Vagina (tissue), 2 donors: ENCODE results near the gene H3-3A. TPM values are rescaled to one million over a fixed set of nuclear protein-coding genes. Genes with fewer than 3 reads are reported as not detected.

ENCODE experiments used
- DNase-seq, 2 donors: peaks; one replicate each; pipeline ENCODE4 v3.0.0-alpha.2; 2017; ENCODE audit errors: extremely low spot score in 2 of 2
- H3K27ac ChIP-seq: fragments of 200-600 bp; sonication (generic); one replicate; pipeline ENCODE4 v1.5.1; 2019
- H3K27me3 ChIP-seq: fragments of 200-600 bp; sonication (generic); one replicate; pipeline ENCODE4 v1.5.1; 2019
- H3K36me3 ChIP-seq, 2 donors: fragments of 200-600 bp; sonication (generic); one replicate each; pipeline ENCODE4 v1.5.1; 2017 to 2019
- H3K4me1 ChIP-seq: fragments of 200-600 bp; sonication (generic); one replicate; pipeline ENCODE4 v1.5.1; 2019
- H3K4me3 ChIP-seq, 2 donors: fragments of 200-600 bp; sonication (generic); 1 replicate in 1 of 2; 2 replicates in 1 of 2; pipeline ENCODE4 v1.5.1; 2016 to 2019
- H3K9me3 ChIP-seq: fragments of 200-600 bp; sonication (generic); one replicate; pipeline ENCODE4 v1.5.1; 2019
- POLR2A ChIP-seq, 2 donors: fragments of 450-650 bp; IDR thresholded peaks; one replicate each; pipeline ENCODE4 v1.6.1; 2017; ENCODE audit warnings: antibody characterized with exemption in 2 of 2, mild to moderate bottlenecking in 2 of 2, moderate library complexity in 2 of 2
- POLR2AphosphoS5 ChIP-seq, 2 donors: sonication (generic); formaldehyde crosslinking; IDR thresholded peaks; one replicate each; pipeline ENCODE4 v1.9.0; 2017; ENCODE audit warnings: antibody characterized with exemption in 2 of 2, mild to moderate bottlenecking in 2 of 2, low read depth in 1 of 2; ENCODE audit not compliant: insufficient read depth in 1 of 2
- intact Hi-C: fragments of 100-400 bp; cut with DNase I; formaldehyde crosslinking; loops from one replicate; pipeline ENCODE4 v1.15.1; 2023
- total RNA-seq: library from RNA; depleted of rRNA; stranded (reverse); fragments of >200 nt; gene quantifications from one replicate; pipeline ENCODE4 v1.2.3, GENCODE V29; 2016
- TF ChIP-seq, protein P1 (sequence below), 3 experiments: fragments of 450-650 bp in 2 of 3; fragments of 200-600 bp in 1 of 3; sonication (generic) in 1 of 3; IDR thresholded peaks; one replicate each; pipeline ENCODE4 v1.5.1; 2017 to 2019; ENCODE audit warnings: antibody characterized with exemption in 3 of 3, mild to moderate bottlenecking in 2 of 3, moderate library complexity in 2 of 3

The H3-3A gene
- total RNA-seq, 1 donor from 2014 or later: 263 TPM

DNA sequence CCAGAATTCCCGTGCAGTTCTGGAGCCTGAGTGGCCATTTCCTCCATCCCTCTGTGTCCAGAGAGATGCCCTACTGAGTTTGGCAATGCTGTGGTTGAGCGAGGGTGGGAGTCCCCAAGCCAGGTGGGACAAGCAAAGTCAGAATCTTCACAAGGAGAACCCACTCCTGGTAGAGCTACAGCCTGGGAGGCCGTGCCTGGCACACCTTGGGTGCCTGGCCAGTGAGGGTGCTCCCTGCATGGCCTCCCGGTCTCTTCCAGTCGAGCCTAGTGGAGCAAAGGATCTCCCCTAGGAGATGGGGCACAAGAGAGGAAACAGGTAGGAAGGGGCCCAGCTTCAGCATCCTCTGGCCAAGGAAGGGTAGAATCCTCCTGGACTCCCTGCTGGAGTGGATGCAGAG is 57.9 kb downstream of the H3-3A start:
- H3K27ac ChIP-seq: no peak overlapping the region
- H3K9me3 ChIP-seq: no peaks in the 10 kb centered on the region
- no peak for DNase-seq
- no peaks in the 10 kb centered on the region for H3K36me3 ChIP-seq
- H3K27me3 ChIP-seq: no peaks in the 10 kb centered on the region
- intact Hi-C loops: loop anchor here (2.0 to 5.0 kb wide), 2 partner anchors 38 to 56 kb away; no protein-coding TSS in a partner anchor
- no peak overlapping the region for H3K4me3 ChIP-seq
- TF ChIP-seq, protein P1, sequence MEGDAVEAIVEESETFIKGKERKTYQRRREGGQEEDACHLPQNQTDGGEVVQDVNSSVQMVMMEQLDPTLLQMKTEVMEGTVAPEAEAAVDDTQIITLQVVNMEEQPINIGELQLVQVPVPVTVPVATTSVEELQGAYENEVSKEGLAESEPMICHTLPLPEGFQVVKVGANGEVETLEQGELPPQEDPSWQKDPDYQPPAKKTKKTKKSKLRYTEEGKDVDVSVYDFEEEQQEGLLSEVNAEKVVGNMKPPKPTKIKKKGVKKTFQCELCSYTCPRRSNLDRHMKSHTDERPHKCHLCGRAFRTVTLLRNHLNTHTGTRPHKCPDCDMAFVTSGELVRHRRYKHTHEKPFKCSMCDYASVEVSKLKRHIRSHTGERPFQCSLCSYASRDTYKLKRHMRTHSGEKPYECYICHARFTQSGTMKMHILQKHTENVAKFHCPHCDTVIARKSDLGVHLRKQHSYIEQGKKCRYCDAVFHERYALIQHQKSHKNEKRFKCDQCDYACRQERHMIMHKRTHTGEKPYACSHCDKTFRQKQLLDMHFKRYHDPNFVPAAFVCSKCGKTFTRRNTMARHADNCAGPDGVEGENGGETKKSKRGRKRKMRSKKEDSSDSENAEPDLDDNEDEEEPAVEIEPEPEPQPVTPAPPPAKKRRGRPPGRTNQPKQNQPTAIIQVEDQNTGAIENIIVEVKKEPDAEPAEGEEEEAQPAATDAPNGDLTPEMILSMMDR (IDR thresholded peaks at IDR 0.05): no peak
- TF ChIP-seq POLR2AphosphoS5 (IDR thresholded peaks at IDR 0.05; ENCODE audit: insufficient read depth in 1 of 2, low read depth in 1 of 2) (no peak), POLR2A (IDR thresholded peaks at IDR 0.05) (no peak)
- peaks cover 18% of the 10 kb centered on the region for H3K4me1 ChIP-seq

DNA sequence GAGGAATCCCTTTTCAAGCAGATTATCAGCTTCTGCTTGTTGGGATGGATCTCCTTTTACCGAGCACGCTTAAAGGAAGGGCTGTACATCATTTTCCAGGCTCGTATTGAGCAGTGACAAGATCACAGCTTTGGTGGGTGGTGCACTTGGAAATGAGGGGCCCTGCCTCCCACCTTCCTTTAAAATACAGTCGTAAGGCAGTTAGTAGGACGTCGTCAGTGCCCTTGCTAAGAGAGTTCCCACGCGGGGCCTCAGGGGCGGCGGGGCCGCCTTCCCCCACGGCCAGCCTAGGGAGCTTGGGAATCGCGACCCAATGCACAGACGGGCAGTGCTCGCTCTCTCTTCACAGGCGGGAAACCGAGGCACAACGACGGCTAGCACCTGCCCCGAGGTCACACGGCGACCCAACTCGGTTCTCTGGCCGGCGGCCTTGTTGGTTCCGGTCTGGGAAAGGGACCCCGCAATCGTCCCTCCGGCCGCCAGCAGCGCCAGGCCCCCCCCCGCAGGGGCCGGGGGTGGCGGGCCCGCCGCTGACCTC is 58.6 kb downstream of the H3-3A start:
- no peaks in the 10 kb centered on the region for H3K27me3 ChIP-seq
- no peak for DNase-seq
- TF ChIP-seq, protein P1 (IDR thresholded peaks at IDR 0.05): no peak
- TF ChIP-seq POLR2A (IDR thresholded peaks at IDR 0.05): no peak
- TF ChIP-seq POLR2AphosphoS5 (IDR thresholded peaks at IDR 0.05; ENCODE audit: insufficient read depth in 1 of 2, low read depth in 1 of 2): peak in 1 of 2 donors; percentile 2
- intact Hi-C loops: loop anchor here (2.0 to 5.0 kb wide), 2 partner anchors 39 to 56 kb away; no protein-coding TSS in a partner anchor
- H3K27ac ChIP-seq: peak overlapping the region; percentile 84
- no peaks in the 10 kb centered on the region for H3K36me3 ChIP-seq
- H3K4me3 ChIP-seq: peak overlapping the region; percentile 73 to 90
- no peaks in the 10 kb centered on the region for H3K9me3 ChIP-seq
- H3K4me1 ChIP-seq: peaks cover 18% of the 10 kb centered on the region

Other genes with a start within 250 kb of the H3-3A start
- 38.1 TPM for gene TMEM63A, start 180.3 kb upstream of the H3-3A start, total RNA-seq
- not detected for gene LEFTY1, start 173.6 kb upstream of the H3-3A start, total RNA-seq
- gene PYCR2, start 138.5 kb upstream of the H3-3A start, total RNA-seq: 47.4 TPM
- gene LEFTY2, start 121.5 kb upstream of the H3-3A start, total RNA-seq: 2.7 TPM
- 14.7 TPM for gene SDE2, start 63.4 kb upstream of the H3-3A start, total RNA-seq
- 38.1 TPM for gene ACBD3, start 124.0 kb downstream of the H3-3A start, total RNA-seq
- gene MIXL1, start 160.9 kb downstream of the H3-3A start, total RNA-seq: not detected
- 3.9 TPM for gene LIN9, start 246.4 kb downstream of the H3-3A start, total RNA-seq